NT2/D1 (cell line): ENCODE measurements around the gene LAMB1.

Source experiments
- SUZ12 ChIP-seq: IDR thresholded peaks from 2 replicates; pipeline ENCODE4 v1.6.1; 2011; ENCODE audit not compliant: insufficient read length, insufficient read depth; ENCODE audit errors: extremely low read depth
- YY1 ChIP-seq: IDR thresholded peaks from 2 replicates; pipeline ENCODE4 v1.6.1; 2011; ENCODE audit not compliant: insufficient read length, insufficient read depth
- ZNF274 ChIP-seq: IDR thresholded peaks from 2 replicates; pipeline ENCODE4 v1.6.1; 2011; ENCODE audit warnings: mild to moderate bottlenecking, low read depth, low read length

- TF ChIP-seq ZNF274 (no peak), YY1 (no peak), SUZ12 (no peak)
Measured at GRCh38 chr7:107966711-107967110, 36.2 kb downstream of the LAMB1 start.
